GM19397 (cell line): Measurements from ENCODE around the gene STRIP1.
"Not testable (repeated sequence)": the region's sequence is repeated elsewhere in the genome, so short reads cannot be mapped to it uniquely, and the experiment has no call there.

Source experiments
- ATAC-seq: cut with Tn5 transposase; IDR thresholded peaks from one replicate; pipeline ENCODE4 v1.9.1; 2021; ENCODE audit warnings: mild to moderate bottlenecking, moderate library complexity; ENCODE audit not compliant: unreplicated experiment

Gene STRIP1

GRCh38 chr1:110068646-110069403 is 34.4 kb downstream of the STRIP1 start:
- no peak for ATAC-seq

- no peak for ATAC-seq
Observed at GRCh38 chr1:110069404-110070281, 35.2 kb downstream of the STRIP1 start.

GRCh38 chr1:110070282-110070669 is 35.9 kb downstream of the STRIP1 start:
- ATAC-seq: no peak

- no peak for ATAC-seq
Observed at GRCh38 chr1:110070671-110071242, 36.3 kb downstream of the STRIP1 start, which contains the start of gene ALX3. Gene ALX3 (minus strand): TSS chr1:110070672. CDS start chr1:110070612, 60 bp downstream.

- no peak for ATAC-seq
Observed at GRCh38 chr1:110074166-110074565, 39.7 kb downstream of the STRIP1 start.

GRCh38 chr1:110076789-110077500 is 42.5 kb downstream of the STRIP1 start:
- ATAC-seq: no peak

GRCh38 chr1:110079995-110080394 is 45.6 kb downstream of the STRIP1 start:
- ATAC-seq: not testable (repeated sequence)

- no peak for ATAC-seq
Observed at GRCh38 chr1:110081061-110081460, 46.6 kb downstream of the STRIP1 start.

GRCh38 chr1:110082477-110082876 is 48.1 kb downstream of the STRIP1 start:
- no peak for ATAC-seq

- ATAC-seq: no peak
Observed at GRCh38 chr1:110083061-110083865, 48.8 kb downstream of the STRIP1 start.

GRCh38 chr1:110083866-110084226 is 49.4 kb downstream of the STRIP1 start:
- no peak for ATAC-seq

GRCh38 chr1:110084227-110085078 is 50.0 kb downstream of the STRIP1 start:
- ATAC-seq: no peak

GRCh38 chr1:110085671-110086070 is 51.2 kb downstream of the STRIP1 start:
- no peak for ATAC-seq

GRCh38 chr1:110086961-110087360 is 52.5 kb downstream of the STRIP1 start:
- ATAC-seq: no peak

- ATAC-seq: no peak
Observed at GRCh38 chr1:110087812-110088738, 53.7 kb downstream of the STRIP1 start.

GRCh38 chr1:110088739-110089316 is 54.4 kb downstream of the STRIP1 start:
- ATAC-seq: no peak

GRCh38 chr1:110089561-110090275 is 55.3 kb downstream of the STRIP1 start:
- no peak for ATAC-seq
